Common myeloid progenitor, CD34-positive (primary cell): ENCODE results near the gene CKAP4.
A peak's percentile ranks its signal among the peaks of the same experiment; 100 is the strongest.

Experiments used
- CTCF ChIA-PET: fragments of 350-600 bp; sonication (Branson Sonifier 250); formaldehyde crosslinking; loops from one replicate; lab custom pipeline; 2021; ENCODE audit warnings: antibody characterized with exemption; lab: Charles Lee
- POLR2A ChIA-PET: fragments of 350-600 bp; sonication (Branson Sonifier 250); formaldehyde crosslinking; loops from one replicate; lab custom pipeline; 2021; ENCODE audit warnings: antibody characterized with exemption; lab: Charles Lee
- DNase-seq, 3 donors: peaks; one replicate each; pipeline versions ENCODE4 v3.0.0 to v3.0.0-alpha.2; 2013
- H3K27ac ChIP-seq, 2 experiments: 1 replicate in 1 of 2; 2 replicates in 1 of 2; pipeline ENCODE4 v1.7.0; 2013; ENCODE audit warnings: inconsistent platforms in 2 of 2, low read length in 2 of 2, mild to moderate bottlenecking in 2 of 2, low read depth in 1 of 2, moderate library complexity in 1 of 2; ENCODE audit not compliant: severe bottlenecking in 2 of 2, insufficient read depth in 1 of 2, poor library complexity in 1 of 2
- H3K27me3 ChIP-seq, 5 experiments: replicated peaks in 2 of 5; 1 replicate in 3 of 5; 2 replicates in 2 of 5; pipeline versions ENCODE4 v1.6.1 to v1.7.0; 2013; ENCODE audit warnings: low read length in 4 of 5, mild to moderate bottlenecking in 2 of 5, moderate library complexity in 2 of 5, inconsistent platforms in 1 of 5; ENCODE audit not compliant: insufficient read depth in 5 of 5, control insufficient read depth in 4 of 5
- H3K36me3 ChIP-seq, 4 experiments: 1 replicate in 2 of 4; 2 replicates in 2 of 4; pipeline versions ENCODE4 v1.6.1 to v1.7.0; 2013; ENCODE audit warnings: low read length in 3 of 4, control low read depth in 1 of 4, mild to moderate bottlenecking in 1 of 4; ENCODE audit not compliant: control insufficient read depth in 4 of 4, insufficient read depth in 4 of 4
- H3K4me1 ChIP-seq, 4 experiments: 1 replicate in 3 of 4; 2 replicates in 1 of 4; pipeline versions ENCODE4 v1.6.1 to v1.7.1; 2013; ENCODE audit warnings: low read length in 3 of 4, mild to moderate bottlenecking in 3 of 4, control low read depth in 1 of 4, inconsistent platforms in 1 of 4, moderate library complexity in 1 of 4; ENCODE audit not compliant: control insufficient read depth in 4 of 4, insufficient read depth in 4 of 4; ENCODE audit errors: control extremely low read depth in 1 of 4
- H3K4me3 ChIP-seq, 7 experiments: 1 replicate in 4 of 7; 2 replicates in 3 of 7; pipeline versions ENCODE4 v1.5.1 to v1.7.0; 2013; ENCODE audit warnings: mild to moderate bottlenecking in 7 of 7, low read length in 6 of 7, moderate library complexity in 6 of 7, inconsistent platforms in 2 of 7, low read depth in 2 of 7, control low read depth in 1 of 7; ENCODE audit not compliant: insufficient read depth in 4 of 7, control insufficient read depth in 1 of 7; ENCODE audit errors: extremely low read depth in 1 of 7
- H3K9me3 ChIP-seq, 5 experiments: 1 replicate in 4 of 5; 2 replicates in 1 of 5; pipeline versions ENCODE4 v1.6.1 to v1.7.1; 2013; ENCODE audit warnings: low read length in 4 of 5, mild to moderate bottlenecking in 2 of 5, inconsistent platforms in 1 of 5, low read depth in 1 of 5, moderate library complexity in 1 of 5; ENCODE audit not compliant: control insufficient read depth in 4 of 5, insufficient read depth in 2 of 5; ENCODE audit errors: control extremely low read depth in 1 of 5
- WGBS: methylation state at CpG from one replicate; pipeline ENCODE4 v1.1.5; 2013; ENCODE audit not compliant: insufficient coverage; 5-methylcytosine and 5-hydroxymethylcytosine counted together

Gene CKAP4

GRCh38 chr12:106267535-106267934, 19.7 kb upstream of the CKAP4 start:
- Histone ChIP-seq H3K9me3 (no peaks in the 10 kb centered on the region), H3K4me1 (peaks cover 8 to 15% (median 13%) of the 10 kb centered on the region in 4 experiments), H3K36me3 (no peaks in the 10 kb centered on the region), H3K27ac (no peak overlapping the region), H3K4me3 (no peak overlapping the region), H3K27me3 (no peaks in the 10 kb centered on the region)
- peak in 2 of 3 donors; percentile 42 to 59 for DNase-seq
- no CpG with 5 or more reads among the region's 2 CpGs for WGBS
- CTCF ChIA-PET, result interaction anchor here (0.7 to 2.4 kb wide), 3 partner anchors 12 to 16 kb away, joined by 3 to 10 read pairs (median 10); no protein-coding TSS in a partner anchor
- POLR2A ChIA-PET, result no interaction called here

GRCh38 chr12:106265116-106265515, 17.3 kb upstream of the CKAP4 start:
- H3K27ac ChIP-seq, result no peak overlapping the region
- ChIA-PET POLR2A (no interaction called here), CTCF (interaction anchor here (1.0 to 1.4 kb wide), 2 partner anchors 12 to 16 kb away, joined by 3 to 6 read pairs; no protein-coding TSS in a partner anchor)

GRCh38 chr12:106258935-106259334, 11.1 kb upstream of the CKAP4 start:
- ChIA-PET CTCF (interaction anchor here (2.0 kb wide), 1 partner anchor 24 kb away, joined by 6 read pairs; no protein-coding TSS in a partner anchor), POLR2A (no interaction called here)
- Histone ChIP-seq H3K36me3 (no peaks in the 10 kb centered on the region), H3K9me3 (peaks cover 0 to 2% (median 0%) of the 10 kb centered on the region in 5 experiments), H3K27ac (no peak overlapping the region), H3K4me1 (no peaks in the 10 kb centered on the region), H3K4me3 (no peak overlapping the region), H3K27me3 (no peaks in the 10 kb centered on the region)
- DNase-seq, result no peak
- WGBS, result 83% methylated on average over 1 of the region's 1 CpG

More at GRCh38 chr12:106265116-106265515, 17.3 kb upstream of the CKAP4 start:
- Histone ChIP-seq H3K9me3 (no peaks in the 10 kb centered on the region), H3K36me3 (no peaks in the 10 kb centered on the region), H3K4me3 (no peak overlapping the region), H3K27me3 (no peaks in the 10 kb centered on the region), H3K4me1 (peaks cover 6 to 15% (median 13%) of the 10 kb centered on the region in 4 experiments)
- DNase-seq, result no peak
- 100% methylated on average over 1 of the region's 1 CpG for WGBS

GRCh38 chr12:106258226-106258625, 10.4 kb upstream of the CKAP4 start:
- Histone ChIP-seq H3K27ac (no peak overlapping the region), H3K9me3 (peaks cover 0 to 2% (median 0%) of the 10 kb centered on the region in 5 experiments), H3K4me1 (no peaks in the 10 kb centered on the region), H3K27me3 (peaks cover 0 to 2% (median 0%) of the 10 kb centered on the region in 5 experiments), H3K4me3 (no peak overlapping the region), H3K36me3 (no peaks in the 10 kb centered on the region)
- DNase-seq, result no peak
- WGBS, result 71% methylated on average over 4 of the region's 4 CpGs
- CTCF ChIA-PET, result interaction anchor here (1.0 to 2.0 kb wide), 2 partner anchors 25 to 37 kb away, joined by 3 to 6 read pairs; no protein-coding TSS in a partner anchor
- POLR2A ChIA-PET, result no interaction called here

GRCh38 chr12:106256524-106256923, 8.7 kb upstream of the CKAP4 start:
- ChIA-PET CTCF (interaction anchor here (1.2 kb wide), 1 partner anchor 33 kb away, joined by 3 read pairs; no protein-coding TSS in a partner anchor), POLR2A (no interaction called here)

GRCh38 chr12:106255952-106256351, 8.1 kb upstream of the CKAP4 start:
- POLR2A ChIA-PET, result no interaction called here
- no peak overlapping the region for H3K27ac ChIP-seq
- 95% methylated on average over 4 of the region's 5 CpGs for WGBS
- no peak for DNase-seq
- no peak overlapping the region for H3K4me3 ChIP-seq
- no peaks in the 10 kb centered on the region for H3K36me3 ChIP-seq
- H3K27me3 ChIP-seq, result peaks cover 0 to 2% (median 0%) of the 10 kb centered on the region in 5 experiments
- H3K4me1 ChIP-seq, result no peaks in the 10 kb centered on the region
- H3K9me3 ChIP-seq, result peaks cover 0 to 2% (median 0%) of the 10 kb centered on the region in 5 experiments
- CTCF ChIA-PET, result no interaction called here

More at GRCh38 chr12:106256524-106256923, 8.7 kb upstream of the CKAP4 start:
- Histone ChIP-seq H3K4me1 (no peaks in the 10 kb centered on the region), H3K4me3 (no peak overlapping the region), H3K27ac (no peak overlapping the region), H3K27me3 (peaks cover 0 to 2% (median 0%) of the 10 kb centered on the region in 5 experiments), H3K9me3 (peaks cover 0 to 2% (median 0%) of the 10 kb centered on the region in 5 experiments), H3K36me3 (no peaks in the 10 kb centered on the region)
- no peak for DNase-seq

- no peaks in the 10 kb centered on the region for H3K36me3 ChIP-seq
- H3K4me3 ChIP-seq, result no peak overlapping the region
- ChIA-PET POLR2A (no interaction called here), CTCF (no interaction called here)
- H3K27me3 ChIP-seq, result peaks cover 0 to 2% (median 0%) of the 10 kb centered on the region in 5 experiments
- no peak overlapping the region for H3K27ac ChIP-seq
- DNase-seq, result no peak
- peaks cover 0 to 2% (median 0%) of the 10 kb centered on the region in 5 experiments for H3K9me3 ChIP-seq
- no peaks in the 10 kb centered on the region for H3K4me1 ChIP-seq
- WGBS, result 100% methylated on average over 3 of the region's 3 CpGs
Measured at GRCh38 chr12:106255493-106255892, 7.7 kb upstream of the CKAP4 start.
